HG02981 (cell line): Measurements from ENCODE around the gene GTPBP1.

ENCODE experiments used
- ATAC-seq: cut with Tn5 transposase; IDR thresholded peaks from one replicate; pipeline ENCODE4 v1.9.1; 2021; ENCODE audit warnings: mild to moderate bottlenecking, moderate library complexity; ENCODE audit not compliant: unreplicated experiment

GTPBP1 gene

GRCh38 chr22:38724926-38725571, 19.3 kb downstream of the GTPBP1 start:
- no peak for ATAC-seq

- no peak for ATAC-seq
These were observed 20.3 kb downstream of the GTPBP1 start for GRCh38 chr22:38725900-38726655.

DNA sequence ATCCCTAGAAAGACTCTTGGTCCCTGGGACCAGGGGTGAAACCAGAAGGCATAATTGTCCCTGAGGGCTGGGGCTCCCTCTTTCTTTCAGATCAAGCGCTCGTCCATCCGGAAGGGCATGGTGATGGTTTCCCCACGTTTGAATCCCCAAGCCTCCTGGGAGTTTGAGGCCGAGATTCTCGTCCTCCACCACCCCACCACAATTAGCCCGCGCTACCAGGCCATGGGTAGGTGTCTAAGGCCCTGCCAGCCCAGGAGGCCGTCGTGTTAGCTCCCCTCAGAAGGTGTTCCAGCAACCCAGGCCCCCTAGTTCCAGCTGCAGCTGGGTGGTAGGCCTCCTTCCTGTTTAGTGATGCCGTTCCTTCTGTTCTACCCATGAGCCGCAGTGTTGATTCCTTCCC, 21.4 kb downstream of the GTPBP1 start:
- no peak for ATAC-seq

DNA sequence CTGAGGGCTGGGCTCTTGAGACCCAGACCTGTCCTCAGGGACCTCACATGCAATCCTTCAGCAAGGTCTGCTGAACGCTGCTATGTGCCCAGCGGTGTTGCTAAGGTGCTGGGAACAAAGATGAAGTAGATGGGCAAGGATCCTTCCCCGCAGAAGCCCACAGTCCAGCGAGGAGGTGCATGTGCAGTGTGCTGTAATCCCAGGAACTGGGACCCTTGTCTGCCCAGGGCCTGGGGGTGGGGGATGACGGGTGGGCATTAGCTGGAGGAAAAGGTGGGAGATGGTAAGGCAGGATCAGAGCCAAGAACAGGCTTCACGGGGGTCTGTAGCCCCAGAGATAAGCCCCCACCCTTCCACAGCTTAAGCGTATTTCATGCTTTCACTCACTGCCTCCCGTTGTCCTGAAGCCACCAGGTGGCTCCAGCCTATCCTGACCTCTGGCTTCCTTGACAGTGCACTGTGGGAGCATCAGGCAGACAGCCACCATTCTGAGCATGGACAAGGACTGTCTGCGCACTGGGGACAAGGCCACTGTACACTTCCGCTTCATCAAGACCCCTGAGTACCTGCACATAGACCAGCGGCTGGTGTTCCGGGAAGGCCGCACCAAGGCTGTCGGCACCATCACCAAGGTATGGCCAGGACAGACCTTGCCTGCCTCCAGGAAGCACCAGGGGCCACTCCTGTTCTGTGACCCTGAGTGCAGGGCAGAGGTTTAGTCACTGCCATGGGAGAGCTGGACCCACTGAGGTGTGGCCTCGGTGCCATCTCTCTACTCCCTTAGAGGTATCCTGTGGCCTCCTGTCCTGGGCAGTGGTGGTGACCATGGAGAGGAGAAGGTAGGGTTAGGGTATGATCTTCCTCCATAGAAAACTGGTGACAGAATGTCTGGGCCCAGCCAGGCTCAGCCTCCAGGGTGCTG, 22.0 kb downstream of the GTPBP1 start:
- ATAC-seq = no peak

DNA sequence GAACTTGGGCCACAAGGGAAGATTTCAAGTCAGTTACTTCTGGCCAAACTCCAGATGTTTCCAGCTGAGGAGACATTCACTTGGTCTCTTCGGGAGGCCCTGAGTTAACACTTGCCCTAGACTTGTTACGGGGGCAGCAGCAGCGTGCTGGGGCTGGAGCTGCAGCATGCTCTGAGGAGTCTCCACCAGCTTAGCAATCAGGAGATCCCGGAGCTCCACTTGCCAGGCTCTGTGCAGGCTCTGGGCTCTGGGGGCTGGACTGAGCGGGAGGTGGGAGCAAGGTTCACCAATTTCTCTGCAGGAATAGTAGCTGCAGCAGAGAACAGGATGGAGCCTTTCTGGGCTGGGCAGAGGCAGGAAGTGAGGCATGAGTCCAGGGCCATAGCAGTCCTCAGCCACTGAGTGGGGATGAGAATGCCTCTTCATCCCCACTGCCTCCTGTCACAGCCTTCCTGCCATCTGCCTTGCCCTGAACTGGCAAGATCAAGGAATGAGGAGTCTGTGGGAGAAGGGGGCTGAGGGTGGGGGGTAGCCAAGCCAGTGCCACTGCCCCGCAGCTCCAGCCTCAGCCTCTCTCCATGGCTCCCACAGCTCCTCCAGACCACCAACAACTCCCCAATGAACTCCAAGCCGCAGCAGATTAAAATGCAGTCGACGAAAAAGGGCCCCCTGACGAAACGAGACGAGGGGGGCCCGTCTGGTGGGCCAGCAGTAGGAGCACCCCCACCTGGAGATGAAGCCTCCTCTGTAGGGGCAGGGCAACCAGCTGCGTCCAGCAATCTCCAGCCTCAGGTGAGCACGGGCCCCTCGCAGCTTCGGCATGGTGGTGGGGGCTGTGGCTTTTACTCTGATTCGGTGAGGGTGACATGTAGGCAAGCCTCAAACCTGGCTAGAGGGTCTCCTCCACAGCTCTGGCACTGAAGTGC, 23.4 kb downstream of the GTPBP1 start:
- no peak for ATAC-seq

GRCh38 chr22:38729946-38730345, 24.2 kb downstream of the GTPBP1 start:
- ATAC-seq = no peak

DNA sequence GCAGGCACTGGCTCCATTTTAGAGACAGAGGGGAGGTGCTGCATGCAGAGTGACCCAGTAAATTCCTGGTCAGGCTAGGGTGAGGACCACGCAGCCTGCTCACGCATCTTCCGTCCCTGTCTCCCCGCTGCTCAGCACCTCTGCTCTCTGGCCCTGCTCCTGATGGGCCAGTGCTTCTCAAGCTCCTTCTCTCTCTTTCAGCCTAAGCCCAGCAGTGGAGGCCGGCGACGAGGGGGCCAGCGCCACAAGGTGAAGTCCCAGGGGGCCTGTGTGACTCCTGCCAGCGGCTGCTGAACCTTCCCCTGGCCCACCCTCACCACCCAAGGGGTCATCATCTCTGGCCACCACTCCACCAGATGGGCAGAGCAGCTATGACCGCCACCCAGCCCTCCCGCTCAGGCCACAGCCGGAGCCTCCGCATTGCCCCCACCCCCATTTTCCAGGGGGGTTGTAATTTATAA, 24.7 kb downstream of the GTPBP1 start:
- no peak for ATAC-seq

DNA sequence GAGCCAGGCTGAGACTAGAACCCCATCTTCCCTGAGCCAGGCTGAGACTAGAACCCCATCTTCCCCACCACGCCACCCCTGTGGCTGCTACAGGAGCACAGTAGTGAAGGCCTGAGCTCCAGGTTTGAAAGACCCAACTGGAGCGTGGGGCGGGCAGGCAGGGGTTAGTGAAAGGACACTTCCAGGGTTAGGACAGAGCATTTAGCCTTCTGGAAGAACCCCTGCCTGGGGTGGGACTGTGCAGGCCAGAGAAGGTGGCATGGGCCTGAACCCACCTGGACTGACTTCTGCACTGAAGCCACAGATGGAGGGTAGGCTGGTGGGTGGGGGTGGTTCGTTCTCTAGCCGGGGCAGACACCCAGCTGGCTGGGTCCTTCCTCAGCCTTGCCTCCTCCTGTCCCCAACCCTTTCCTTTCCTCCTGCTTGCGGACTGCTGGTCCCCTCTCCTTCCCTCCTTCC, 26.0 kb downstream of the GTPBP1 start:
- no peak for ATAC-seq

DNA sequence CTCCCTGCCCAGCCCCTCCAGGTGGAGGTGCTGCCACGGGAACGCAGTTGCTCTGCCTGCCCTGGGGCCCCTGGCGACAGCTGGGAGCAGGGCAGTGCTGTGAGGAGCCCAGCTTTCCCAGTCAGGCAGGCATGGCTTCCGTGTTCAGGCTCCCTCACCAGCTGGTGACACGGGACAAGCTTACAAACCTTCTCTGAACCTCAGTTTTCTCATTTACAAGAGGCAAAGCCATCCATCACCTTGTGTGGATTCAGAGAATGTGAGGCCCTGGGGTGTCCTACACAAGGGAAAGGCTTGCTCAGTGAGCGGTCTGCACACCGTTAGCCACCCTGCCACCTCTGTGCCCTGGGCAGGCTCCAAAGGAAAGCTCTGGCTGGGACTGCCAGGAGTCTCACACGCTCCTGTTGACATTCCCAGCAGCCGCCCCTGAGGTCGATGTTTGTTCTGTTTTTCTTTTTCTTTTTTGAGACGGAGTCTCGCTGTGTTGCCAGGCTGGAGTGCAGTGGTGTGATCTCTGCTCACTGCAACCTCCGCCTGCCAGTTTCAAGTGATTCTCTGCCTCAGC, 26.6 kb downstream of the GTPBP1 start:
- no peak for ATAC-seq

DNA sequence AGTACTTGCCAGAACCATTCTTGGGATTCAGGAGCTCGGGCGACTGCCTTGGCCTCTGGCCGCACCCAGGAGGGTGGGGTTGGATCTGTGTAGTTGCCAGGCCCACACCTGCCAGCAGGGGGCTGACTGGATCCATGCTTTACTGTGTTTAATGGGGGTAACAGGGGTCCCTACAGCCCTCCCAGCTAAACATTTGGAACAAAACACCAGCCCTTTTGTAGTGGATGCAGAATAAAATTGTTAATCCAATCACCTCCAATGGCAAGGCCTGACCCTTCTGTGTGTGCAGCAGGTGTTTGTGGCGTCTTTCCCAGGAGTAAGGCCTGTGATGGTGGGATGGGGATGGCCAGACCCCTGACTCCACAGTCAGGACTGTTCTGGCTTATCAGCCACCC, 27.6 kb downstream of the GTPBP1 start:
- ATAC-seq = no peak

DNA sequence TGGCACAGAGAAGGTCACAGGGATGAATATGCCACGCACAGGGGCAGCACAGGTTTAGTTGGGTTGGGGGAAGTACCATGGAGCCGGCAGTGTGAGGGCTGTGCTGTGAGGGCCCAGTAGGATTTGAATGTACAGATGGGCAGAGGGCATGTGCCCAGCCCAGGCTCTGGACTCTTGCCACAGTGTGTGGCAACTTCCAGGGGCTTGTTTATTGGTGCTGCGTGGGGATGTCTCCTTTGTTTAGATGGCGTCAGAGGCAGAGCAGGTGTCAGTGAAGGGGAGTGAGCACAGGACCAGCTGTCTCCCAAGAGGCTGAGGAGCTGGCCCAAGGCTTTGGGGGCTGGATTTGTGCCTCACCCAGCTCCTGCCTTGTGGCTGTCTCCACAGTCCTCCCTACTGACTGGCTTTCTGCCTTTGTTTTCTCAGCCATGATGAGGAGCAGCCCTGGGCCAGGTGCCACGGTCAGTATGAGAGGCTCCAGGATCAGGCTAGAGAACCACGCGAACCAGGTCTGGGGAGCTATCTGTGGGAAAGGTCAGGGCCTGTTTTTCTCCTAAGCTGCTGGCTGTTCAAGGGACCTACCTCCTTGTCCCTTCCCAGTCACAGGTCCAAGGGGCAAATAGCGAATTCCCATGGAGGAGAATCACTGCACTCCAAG, 28.1 kb downstream of the GTPBP1 start:
- no peak for ATAC-seq

DNA sequence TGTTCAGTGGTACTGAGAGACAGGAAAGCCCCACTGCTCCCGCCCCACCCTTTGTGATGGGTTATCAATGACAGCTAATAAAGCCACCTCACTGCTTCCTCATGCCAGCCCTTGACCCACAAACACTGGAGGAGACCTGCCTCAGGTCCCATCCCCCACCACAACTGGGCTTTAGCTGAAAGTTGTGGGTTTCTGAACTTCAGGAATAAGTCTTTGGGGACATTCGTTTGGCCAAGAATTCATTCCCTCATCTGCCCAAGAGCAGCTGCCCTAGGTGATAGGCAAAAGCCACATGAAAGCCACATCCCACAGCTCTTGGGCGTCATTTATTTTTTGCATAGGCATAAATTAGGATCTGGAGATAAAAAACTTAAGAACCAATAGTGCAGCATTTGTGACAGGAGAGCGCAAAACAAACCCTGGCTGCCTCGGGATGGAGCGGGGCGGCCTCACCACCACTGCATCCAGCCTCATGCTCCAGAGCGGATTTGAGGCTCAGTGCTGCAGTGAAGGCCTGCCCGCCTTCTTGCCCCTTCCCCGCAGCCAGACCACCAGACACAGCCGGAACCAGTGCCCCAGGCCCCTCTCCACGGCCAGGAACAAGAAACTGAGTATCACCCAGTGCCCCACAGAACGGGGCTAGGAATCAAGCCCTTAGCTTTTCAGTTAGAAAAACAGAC, 28.8 kb downstream of the GTPBP1 start:
- no peak for ATAC-seq

GRCh38 chr22:38735126-38735464, 29.4 kb downstream of the GTPBP1 start:
- no peak for ATAC-seq

DNA sequence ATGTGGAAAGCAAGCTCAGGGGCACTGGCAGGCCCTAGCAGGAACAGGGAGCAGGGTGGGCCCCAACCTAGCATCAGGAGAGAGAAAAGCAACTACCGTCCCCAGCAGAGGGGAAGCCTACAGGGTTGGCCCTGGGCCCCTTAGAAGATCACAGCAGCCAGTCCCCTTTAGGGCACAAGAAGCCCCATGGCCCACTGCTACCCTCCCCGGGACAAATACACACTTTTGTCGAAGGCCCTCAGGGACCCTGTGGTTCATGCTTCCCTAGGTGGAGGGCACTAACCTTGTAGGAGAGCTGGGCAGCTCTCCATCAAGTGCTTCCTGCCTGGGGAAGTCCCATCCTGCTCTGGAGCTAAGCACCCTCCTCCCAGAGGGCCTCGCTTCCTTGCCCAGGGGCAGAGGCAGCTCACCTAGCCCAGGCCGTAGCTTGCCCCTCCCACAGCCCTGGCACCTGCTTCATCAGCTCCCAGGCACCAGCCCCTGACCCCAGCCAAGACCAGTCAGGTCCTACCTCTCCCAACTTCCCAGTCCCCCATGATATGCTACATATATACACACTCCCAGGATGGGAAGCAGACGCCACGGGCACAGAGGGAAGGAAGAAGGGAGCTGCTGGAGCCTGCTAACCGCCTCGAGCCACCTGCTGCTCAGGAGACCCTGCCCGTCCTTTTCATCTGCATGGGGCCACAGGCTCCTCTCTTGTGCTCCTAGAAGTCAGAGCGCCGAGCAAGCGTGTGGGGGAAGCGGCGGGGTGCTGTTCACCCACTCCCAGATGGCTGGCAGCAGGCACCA, 29.9 kb downstream of the GTPBP1 start:
- no peak for ATAC-seq

GRCh38 chr22:38736257-38736570, 30.5 kb downstream of the GTPBP1 start:
- ATAC-seq = no peak

DNA sequence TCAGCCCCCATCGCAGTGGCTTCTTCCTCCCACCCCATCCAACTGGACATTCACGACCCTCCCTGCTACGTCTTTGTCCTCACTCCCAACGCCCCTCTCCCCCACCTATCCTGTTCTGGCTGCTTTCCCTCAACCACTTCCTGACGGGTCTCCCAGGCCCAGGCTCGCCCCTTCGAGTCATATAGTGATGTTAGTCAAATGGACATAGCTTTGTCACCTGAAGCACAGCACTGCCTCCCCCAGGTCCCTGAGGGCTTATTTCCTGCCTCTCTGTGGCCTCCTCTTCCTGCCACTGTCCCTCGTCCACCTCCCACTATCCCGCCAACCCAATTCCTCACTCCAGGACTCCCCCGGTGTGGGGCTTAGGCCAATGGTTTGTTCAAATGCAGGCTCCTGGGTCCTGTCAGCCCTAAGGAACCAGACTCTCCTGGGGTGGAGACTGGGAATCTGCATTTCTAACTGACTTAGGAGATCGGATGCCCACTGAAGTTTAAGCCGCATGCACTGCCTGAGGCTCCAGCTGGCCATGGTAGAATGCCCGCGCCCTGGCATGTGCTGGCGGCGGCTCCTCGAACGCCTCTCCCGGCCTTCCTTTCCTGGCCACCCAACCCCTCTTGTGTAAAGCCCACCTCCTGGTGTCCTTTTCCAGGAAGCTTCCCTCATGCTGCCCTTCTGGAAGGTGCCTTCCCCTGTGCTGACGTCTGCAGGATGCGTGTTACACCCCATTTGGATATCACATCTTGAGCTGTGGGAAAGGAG, 31.7 kb downstream of the GTPBP1 start:
- ATAC-seq = no peak

- ATAC-seq = no peak
These were observed 32.8 kb downstream of the GTPBP1 start for GRCh38 chr22:38738475-38739070.
